Embryonic facial prominence (tissue), 1 donor: ENCODE measurements around the gene CEP55.
"Not testable (repeated sequence)": the region's sequence is repeated elsewhere in the genome, so short reads cannot be mapped to it uniquely, and the experiment has no call there.

ENCODE experiments used
- DNase-seq: peaks from one replicate; pipeline ENCODE4 v3.0.0-alpha.2; 2016; ENCODE audit errors: extremely low spot score

Gene CEP55

GRCh38 chr10:93496322-93497041, at the start of gene CEP55:
CEP55 (plus strand) TSS chr10:93496612; CDS start chr10:93500052, 3,440 bp downstream.
- peak; percentile 91 for DNase-seq

- DNase-seq, result no peak
These were observed 49.4 kb upstream of the CEP55 start for GRCh38 chr10:93447019-93447418.

- no peak for DNase-seq
These were observed 48.4 kb upstream of the CEP55 start for GRCh38 chr10:93447970-93448369.

GRCh38 chr10:93451244-93451947, 45.0 kb upstream of the CEP55 start:
- no peak for DNase-seq

GRCh38 chr10:93452143-93452542, 44.3 kb upstream of the CEP55 start:
- DNase-seq, result no peak

GRCh38 chr10:93454146-93454545, 42.3 kb upstream of the CEP55 start:
- DNase-seq, result no peak

- DNase-seq, result no peak
These were observed 41.7 kb upstream of the CEP55 start for GRCh38 chr10:93454736-93455135.

- no peak for DNase-seq
These were observed 39.9 kb upstream of the CEP55 start for GRCh38 chr10:93456480-93456879.

GRCh38 chr10:93457511-93457910, 38.9 kb upstream of the CEP55 start:
- DNase-seq, result no peak

GRCh38 chr10:93458821-93459257, 37.6 kb upstream of the CEP55 start:
- DNase-seq, result no peak

- no peak for DNase-seq
These were observed 36.9 kb upstream of the CEP55 start for GRCh38 chr10:93459466-93459865.

- no peak for DNase-seq
These were observed 35.2 kb upstream of the CEP55 start for GRCh38 chr10:93461109-93461806.

GRCh38 chr10:93461807-93462178, 34.6 kb upstream of the CEP55 start:
- DNase-seq, result no peak

- DNase-seq, result no peak
These were observed 34.0 kb upstream of the CEP55 start for GRCh38 chr10:93462371-93462770.

- no peak for DNase-seq
These were observed 33.5 kb upstream of the CEP55 start for GRCh38 chr10:93462881-93463280.

GRCh38 chr10:93463723-93464476, 32.5 kb upstream of the CEP55 start:
- no peak for DNase-seq

- DNase-seq, result no peak
These were observed 31.5 kb upstream of the CEP55 start for GRCh38 chr10:93464776-93465388.

GRCh38 chr10:93465806-93466675, 30.4 kb upstream of the CEP55 start:
- peak; percentile 49 for DNase-seq

- not testable (repeated sequence) for DNase-seq
These were observed 28.8 kb upstream of the CEP55 start for GRCh38 chr10:93467635-93468034.

GRCh38 chr10:93468461-93469213, 27.8 kb upstream of the CEP55 start:
- no peak for DNase-seq
